WERI-Rb-1 (cell line): Measurements from ENCODE around the gene RIMBP2.

Experiments
- DNase-seq: peaks from one replicate; pipeline ENCODE4 v3.0.0-alpha.2; 2020
- H3K27ac ChIP-seq: fragments of 250-450 bp; sonication (Bioruptor Pico); 2 replicates; pipeline ENCODE4 v1.5.1; 2020; ENCODE audit warnings: mild to moderate bottlenecking, moderate library complexity
- H3K27me3 ChIP-seq: fragments of 250-450 bp; sonication (Bioruptor Pico); 2 replicates; pipeline ENCODE4 v1.5.1; 2021; ENCODE audit warnings: mild to moderate bottlenecking, low read depth, moderate library complexity; ENCODE audit not compliant: insufficient read depth, severe bottlenecking
- H3K36me3 ChIP-seq: fragments of 250-450 bp; sonication (Bioruptor Pico); 2 replicates; pipeline ENCODE4 v1.5.1; 2020; ENCODE audit warnings: mild to moderate bottlenecking, moderate library complexity
- H3K4me3 ChIP-seq: 2 replicates; pipeline ENCODE4 v1.5.1; 2011; ENCODE audit warnings: low read depth, mild to moderate bottlenecking, control low read depth, low read length
- H3K9me3 ChIP-seq: fragments of 250-450 bp; sonication (Bioruptor Pico); 2 replicates; pipeline ENCODE4 v1.5.1; 2021; ENCODE audit warnings: mild to moderate bottlenecking, moderate library complexity; ENCODE audit not compliant: severe bottlenecking
- TF ChIP-seq, protein P1 (sequence below): IDR thresholded peaks from 2 replicates; pipeline ENCODE4 v1.5.1; 2011; ENCODE audit warnings: low read depth, mild to moderate bottlenecking, control low read depth, inconsistent platforms, low read length

Gene RIMBP2

DNA sequence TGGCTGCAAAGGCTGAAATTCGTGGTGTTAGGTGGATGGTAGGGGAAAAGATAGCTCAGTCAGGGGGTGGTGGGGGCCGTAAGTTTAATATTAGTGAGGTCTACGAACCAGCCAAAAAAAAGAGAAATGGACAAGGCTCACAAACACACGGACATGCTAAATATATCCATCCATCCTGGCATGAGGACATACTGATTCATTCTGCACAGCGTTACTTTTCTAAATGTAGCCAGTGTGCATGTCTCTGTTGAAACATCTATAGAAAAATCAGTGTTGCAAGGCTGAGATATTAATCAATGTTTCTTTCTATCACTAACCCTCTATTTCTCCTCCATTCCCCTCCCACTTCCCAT, 227.8 kb downstream of the RIMBP2 start:
- TF ChIP-seq, protein P1, sequence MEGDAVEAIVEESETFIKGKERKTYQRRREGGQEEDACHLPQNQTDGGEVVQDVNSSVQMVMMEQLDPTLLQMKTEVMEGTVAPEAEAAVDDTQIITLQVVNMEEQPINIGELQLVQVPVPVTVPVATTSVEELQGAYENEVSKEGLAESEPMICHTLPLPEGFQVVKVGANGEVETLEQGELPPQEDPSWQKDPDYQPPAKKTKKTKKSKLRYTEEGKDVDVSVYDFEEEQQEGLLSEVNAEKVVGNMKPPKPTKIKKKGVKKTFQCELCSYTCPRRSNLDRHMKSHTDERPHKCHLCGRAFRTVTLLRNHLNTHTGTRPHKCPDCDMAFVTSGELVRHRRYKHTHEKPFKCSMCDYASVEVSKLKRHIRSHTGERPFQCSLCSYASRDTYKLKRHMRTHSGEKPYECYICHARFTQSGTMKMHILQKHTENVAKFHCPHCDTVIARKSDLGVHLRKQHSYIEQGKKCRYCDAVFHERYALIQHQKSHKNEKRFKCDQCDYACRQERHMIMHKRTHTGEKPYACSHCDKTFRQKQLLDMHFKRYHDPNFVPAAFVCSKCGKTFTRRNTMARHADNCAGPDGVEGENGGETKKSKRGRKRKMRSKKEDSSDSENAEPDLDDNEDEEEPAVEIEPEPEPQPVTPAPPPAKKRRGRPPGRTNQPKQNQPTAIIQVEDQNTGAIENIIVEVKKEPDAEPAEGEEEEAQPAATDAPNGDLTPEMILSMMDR = no peak
- Histone ChIP-seq H3K27ac (no peak overlapping the region), H3K36me3 (no peaks in the 10 kb centered on the region), H3K27me3 (no peaks in the 10 kb centered on the region), H3K9me3 (peaks cover 3% of the 10 kb centered on the region), H3K4me3 (no peak overlapping the region)
- no peak for DNase-seq

- H3K4me3 ChIP-seq = no peak overlapping the region
- no peak overlapping the region for H3K27ac ChIP-seq
- no peaks in the 10 kb centered on the region for H3K27me3 ChIP-seq
Observed at GRCh38 chr12:130487636-130488357, 228.3 kb downstream of the RIMBP2 start.

GRCh38 chr12:130486891-130487416, 229.1 kb downstream of the RIMBP2 start:
- H3K4me3 ChIP-seq = no peak overlapping the region
- DNase-seq = no peak
- peaks cover 3% of the 10 kb centered on the region for H3K9me3 ChIP-seq
- no peaks in the 10 kb centered on the region for H3K36me3 ChIP-seq
- TF ChIP-seq, protein P1 = no peak
- H3K27ac ChIP-seq = no peak overlapping the region
- no peaks in the 10 kb centered on the region for H3K27me3 ChIP-seq

More at GRCh38 chr12:130487636-130488357, 228.3 kb downstream of the RIMBP2 start:
- no peak for DNase-seq
- no peaks in the 10 kb centered on the region for H3K36me3 ChIP-seq
- H3K9me3 ChIP-seq = peaks cover 3% of the 10 kb centered on the region
- TF ChIP-seq, protein P1 = no peak

- Histone ChIP-seq H3K9me3 (peaks cover 3% of the 10 kb centered on the region), H3K36me3 (no peaks in the 10 kb centered on the region), H3K27ac (no peak overlapping the region), H3K27me3 (no peaks in the 10 kb centered on the region), H3K4me3 (no peak overlapping the region)
- DNase-seq = no peak
- TF ChIP-seq, protein P1 = no peak
Observed at GRCh38 chr12:130486146-130486435, 230.0 kb downstream of the RIMBP2 start.

GRCh38 chr12:130485291-130486145, 230.6 kb downstream of the RIMBP2 start:
- TF ChIP-seq, protein P1 = no peak
- H3K27ac ChIP-seq = no peak overlapping the region
- H3K9me3 ChIP-seq = peaks cover 3% of the 10 kb centered on the region
- no peaks in the 10 kb centered on the region for H3K36me3 ChIP-seq
- no peaks in the 10 kb centered on the region for H3K27me3 ChIP-seq
- no peak for DNase-seq
- no peak overlapping the region for H3K4me3 ChIP-seq
